Uterus (tissue), 2 donors: ENCODE data around the gene FAM163B.

Experiments
- CTCF ChIP-seq, 4 experiments: fragments of 200-600 bp in 2 of 4; fragments of 450-650 bp in 2 of 4; sonication (generic) in 2 of 4; IDR thresholded peaks; one replicate each; pipeline ENCODE4 v1.5.1; 2016 to 2019; ENCODE audit warnings: antibody characterized with exemption in 4 of 4, mild to moderate bottlenecking in 2 of 4, moderate library complexity in 1 of 4
- POLR2A ChIP-seq, 2 donors: fragments of 450-650 bp; IDR thresholded peaks; one replicate each; pipeline ENCODE4 v1.6.1; 2016; ENCODE audit warnings: antibody characterized with exemption in 2 of 2, mild to moderate bottlenecking in 1 of 2, moderate library complexity in 1 of 2

GRCh38 chr9:133612816-133613215 lies 3.6 kb upstream of the FAM163B start:
- no peak for TF ChIP-seq CTCF (IDR thresholded peaks at IDR 0.05)
- no peak for TF ChIP-seq POLR2A (IDR thresholded peaks at IDR 0.05)
